Measurements from ENCODE around the gene ZHX3. TPM values are rescaled to one million over a fixed set of nuclear protein-coding genes. Genes with fewer than 3 reads are reported as not detected.

ZHX3 gene
- total RNA-seq, 1 donor from 2014 or later = 13.9 TPM

DNA sequence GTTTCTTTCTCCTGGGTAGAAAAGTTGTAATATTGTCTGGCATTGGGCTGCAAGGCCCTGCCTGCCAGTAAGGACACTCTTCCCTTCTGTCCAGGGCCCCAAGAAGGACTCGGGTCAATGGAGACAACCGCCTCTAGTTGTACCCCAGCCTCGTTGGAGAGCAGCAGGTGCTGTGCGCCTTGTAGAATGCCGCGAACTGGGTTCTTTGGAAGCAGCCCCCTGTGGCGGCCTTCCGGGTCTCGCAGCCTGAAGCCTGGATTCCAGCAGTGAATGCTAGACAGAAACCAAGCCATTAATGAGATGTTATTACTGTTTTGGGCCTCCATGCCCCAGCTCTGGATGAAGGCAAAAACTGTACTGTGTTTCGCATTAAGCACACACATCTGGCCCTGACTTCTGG, 143.2 kb downstream of the ZHX3 start:
- H3K4me1 Mint-ChIP-seq = no peaks in the 10 kb centered on the region
- no peaks in the 10 kb centered on the region for H3K27me3 Mint-ChIP-seq (ENCODE audit: low read depth)
- H3K36me3 Mint-ChIP-seq = peaks cover 39% of the 10 kb centered on the region
- H3K9me3 Mint-ChIP-seq = no peaks in the 10 kb centered on the region
- TF ChIP-seq, protein P1, sequence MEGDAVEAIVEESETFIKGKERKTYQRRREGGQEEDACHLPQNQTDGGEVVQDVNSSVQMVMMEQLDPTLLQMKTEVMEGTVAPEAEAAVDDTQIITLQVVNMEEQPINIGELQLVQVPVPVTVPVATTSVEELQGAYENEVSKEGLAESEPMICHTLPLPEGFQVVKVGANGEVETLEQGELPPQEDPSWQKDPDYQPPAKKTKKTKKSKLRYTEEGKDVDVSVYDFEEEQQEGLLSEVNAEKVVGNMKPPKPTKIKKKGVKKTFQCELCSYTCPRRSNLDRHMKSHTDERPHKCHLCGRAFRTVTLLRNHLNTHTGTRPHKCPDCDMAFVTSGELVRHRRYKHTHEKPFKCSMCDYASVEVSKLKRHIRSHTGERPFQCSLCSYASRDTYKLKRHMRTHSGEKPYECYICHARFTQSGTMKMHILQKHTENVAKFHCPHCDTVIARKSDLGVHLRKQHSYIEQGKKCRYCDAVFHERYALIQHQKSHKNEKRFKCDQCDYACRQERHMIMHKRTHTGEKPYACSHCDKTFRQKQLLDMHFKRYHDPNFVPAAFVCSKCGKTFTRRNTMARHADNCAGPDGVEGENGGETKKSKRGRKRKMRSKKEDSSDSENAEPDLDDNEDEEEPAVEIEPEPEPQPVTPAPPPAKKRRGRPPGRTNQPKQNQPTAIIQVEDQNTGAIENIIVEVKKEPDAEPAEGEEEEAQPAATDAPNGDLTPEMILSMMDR (IDR thresholded peaks at IDR 0.05; ENCODE audit: unreplicated experiment) = no peak
- peak in 1 of 2 experiments; percentile 26 for DNase-seq (ENCODE audit: low spot score in 2 of 2, unreplicated experiment in 2 of 2)
- H3K27ac Mint-ChIP-seq = no peak overlapping the region
- no peak overlapping the region for H3K4me3 Mint-ChIP-seq

DNA sequence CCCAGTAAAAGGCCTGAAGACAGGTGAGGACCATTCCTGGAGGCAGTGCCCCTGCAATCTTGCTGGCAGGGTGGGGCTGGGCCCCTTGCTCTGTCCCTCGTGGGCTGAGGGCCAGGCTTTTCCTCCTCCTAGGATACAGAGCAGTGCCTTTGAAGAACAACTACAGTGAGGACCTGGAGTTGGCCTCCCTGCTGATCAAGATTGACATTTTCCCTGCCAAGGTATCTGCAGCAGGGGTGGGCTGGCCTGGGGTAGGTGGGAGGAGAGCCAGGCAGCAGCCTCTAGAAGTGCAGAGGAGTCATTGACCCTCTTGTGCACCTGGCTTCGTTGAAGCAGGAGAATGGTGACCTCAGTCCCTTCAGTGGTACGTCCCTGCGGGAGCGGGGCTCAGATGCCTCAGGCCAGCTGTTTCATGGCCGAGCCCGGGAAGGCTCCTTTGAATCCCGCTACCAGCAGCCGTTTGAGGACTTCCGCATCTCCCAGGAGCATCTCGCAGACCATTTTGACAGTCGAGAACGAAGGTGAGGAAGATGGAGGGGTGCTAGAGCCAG, 143.7 kb downstream of the ZHX3 start:
- Mint-ChIP-seq H3K4me3 (no peak overlapping the region), H3K27ac (no peak overlapping the region), H3K9me3 (no peaks in the 10 kb centered on the region), H3K36me3 (peaks cover 42% of the 10 kb centered on the region), H3K27me3 (ENCODE audit: low read depth) (no peaks in the 10 kb centered on the region), H3K4me1 (no peaks in the 10 kb centered on the region)
- peak in 1 of 2 experiments; percentile 14 for DNase-seq (ENCODE audit: low spot score in 2 of 2, unreplicated experiment in 2 of 2)
- TF ChIP-seq, protein P1 (IDR thresholded peaks at IDR 0.05; ENCODE audit: unreplicated experiment) = no peak

DNA sequence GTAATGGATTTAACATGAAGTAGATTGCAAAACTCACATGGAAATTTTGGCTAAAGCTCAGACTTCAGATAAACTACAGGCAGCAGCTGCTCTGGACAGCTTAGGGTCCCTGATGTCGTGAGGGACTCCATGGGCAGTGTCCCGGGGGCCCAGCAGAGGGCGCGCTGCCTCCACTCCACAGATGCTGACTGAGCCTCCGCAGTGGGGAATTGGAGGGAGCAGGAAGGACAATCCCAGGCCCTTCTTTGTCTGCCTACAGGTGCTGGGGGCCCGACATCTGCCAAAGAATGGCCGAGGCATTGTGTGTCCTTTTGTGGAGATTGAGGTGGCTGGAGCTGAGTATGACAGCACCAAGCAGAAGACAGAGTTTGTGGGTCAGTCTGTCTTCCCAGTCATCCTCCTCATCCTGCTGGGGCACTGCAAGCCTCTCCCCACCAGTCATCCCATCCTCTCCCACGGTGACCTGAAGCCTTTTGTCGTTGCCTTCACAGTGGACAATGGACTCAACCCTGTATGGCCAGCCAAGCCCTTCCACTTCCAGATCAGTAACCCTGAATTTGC, 144.3 kb downstream of the ZHX3 start:
- H3K9me3 Mint-ChIP-seq = no peaks in the 10 kb centered on the region
- H3K4me3 Mint-ChIP-seq = no peak overlapping the region
- TF ChIP-seq, protein P1 (IDR thresholded peaks at IDR 0.05; ENCODE audit: unreplicated experiment) = peak; percentile 79
- H3K27ac Mint-ChIP-seq = no peak overlapping the region
- H3K36me3 Mint-ChIP-seq = peaks cover 42% of the 10 kb centered on the region
- no peaks in the 10 kb centered on the region for H3K4me1 Mint-ChIP-seq
- DNase-seq (ENCODE audit: low spot score in 2 of 2, unreplicated experiment in 2 of 2) = peak; percentile 58 to 85
- no peaks in the 10 kb centered on the region for H3K27me3 Mint-ChIP-seq (ENCODE audit: low read depth)

DNA sequence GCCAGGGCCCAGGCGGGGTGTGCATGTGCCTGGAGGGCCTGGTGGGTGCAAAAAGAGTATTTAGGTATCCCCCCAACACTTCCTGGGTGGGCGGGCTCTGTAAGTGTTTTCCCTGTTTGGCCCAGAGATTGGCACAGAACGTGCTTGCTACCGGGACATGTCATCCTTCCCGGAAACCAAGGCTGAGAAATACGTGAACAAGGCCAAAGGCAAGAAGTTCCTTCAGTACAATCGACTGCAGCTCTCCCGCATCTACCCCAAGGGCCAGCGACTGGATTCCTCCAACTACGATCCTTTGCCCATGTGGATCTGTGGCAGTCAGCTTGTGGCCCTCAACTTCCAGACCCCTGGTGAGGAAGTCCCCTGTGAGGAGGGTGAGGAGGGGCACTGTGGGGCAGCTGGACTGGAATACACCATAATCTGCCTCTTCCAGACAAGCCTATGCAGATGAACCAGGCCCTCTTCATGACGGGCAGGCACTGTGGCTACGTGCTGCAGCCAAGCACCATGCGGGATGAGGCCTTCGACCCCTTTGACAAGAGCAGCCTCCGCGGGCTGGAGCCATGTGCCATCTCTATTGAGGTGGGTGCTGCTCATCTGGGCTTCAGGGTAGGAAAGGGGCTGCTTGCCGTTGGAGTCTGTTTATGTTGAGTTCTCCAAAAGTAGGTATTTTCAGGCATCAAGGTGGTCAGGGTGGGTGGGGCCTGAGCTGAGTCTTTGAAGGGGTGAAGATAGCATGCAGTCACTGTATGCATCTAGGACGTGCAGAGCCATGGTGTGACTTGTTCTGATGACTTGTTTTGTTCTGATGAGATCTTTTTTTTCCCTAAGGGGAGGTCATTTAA, 145.0 kb downstream of the ZHX3 start:
- Mint-ChIP-seq H3K36me3 (peaks cover 39% of the 10 kb centered on the region), H3K9me3 (no peaks in the 10 kb centered on the region), H3K27ac (no peak overlapping the region), H3K27me3 (ENCODE audit: low read depth) (no peaks in the 10 kb centered on the region), H3K4me1 (no peaks in the 10 kb centered on the region), H3K4me3 (no peak overlapping the region)
- peak in 1 of 2 experiments; percentile 34 for DNase-seq (ENCODE audit: low spot score in 2 of 2, unreplicated experiment in 2 of 2)
- TF ChIP-seq, protein P1 (IDR thresholded peaks at IDR 0.05; ENCODE audit: unreplicated experiment) = no peak

DNA sequence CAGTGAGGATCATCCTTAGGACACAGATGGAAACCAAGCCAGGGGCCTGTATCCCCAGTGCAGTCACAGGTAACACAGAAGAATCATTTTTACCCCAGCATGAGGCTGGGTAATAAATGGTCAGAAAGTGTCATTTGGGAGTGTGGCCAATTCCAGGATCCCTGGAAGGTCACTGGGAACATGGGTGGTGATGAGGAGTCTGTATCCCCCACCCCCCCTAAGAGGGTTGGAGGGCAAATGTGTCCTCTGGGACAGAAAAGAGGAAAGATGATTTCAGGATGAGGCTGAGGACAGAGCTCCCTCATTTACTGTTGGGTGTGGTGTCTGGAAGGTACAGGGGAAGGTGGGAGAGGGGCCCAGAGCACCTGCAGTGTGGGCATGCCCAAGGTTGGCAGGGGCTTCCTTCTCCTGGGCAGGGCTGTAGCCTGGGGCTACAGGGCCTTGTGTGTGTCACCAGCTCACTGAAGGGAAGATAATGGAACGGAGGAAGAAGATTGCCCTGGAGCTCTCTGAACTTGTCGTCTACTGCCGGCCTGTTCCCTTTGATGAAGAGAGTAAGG, 145.7 kb downstream of the ZHX3 start:
- no peaks in the 10 kb centered on the region for H3K4me1 Mint-ChIP-seq
- no peak overlapping the region for H3K27ac Mint-ChIP-seq
- peaks cover 44% of the 10 kb centered on the region for H3K36me3 Mint-ChIP-seq
- no peaks in the 10 kb centered on the region for H3K9me3 Mint-ChIP-seq
- no peaks in the 10 kb centered on the region for H3K27me3 Mint-ChIP-seq (ENCODE audit: low read depth)
- no peak overlapping the region for H3K4me3 Mint-ChIP-seq
- DNase-seq (ENCODE audit: low spot score in 2 of 2, unreplicated experiment in 2 of 2) = peak in 1 of 2 experiments; percentile 8
- TF ChIP-seq, protein P1 (IDR thresholded peaks at IDR 0.05; ENCODE audit: unreplicated experiment) = no peak
